ENCODE measurements around the gene SESN1.

Gene SESN1

DNA sequence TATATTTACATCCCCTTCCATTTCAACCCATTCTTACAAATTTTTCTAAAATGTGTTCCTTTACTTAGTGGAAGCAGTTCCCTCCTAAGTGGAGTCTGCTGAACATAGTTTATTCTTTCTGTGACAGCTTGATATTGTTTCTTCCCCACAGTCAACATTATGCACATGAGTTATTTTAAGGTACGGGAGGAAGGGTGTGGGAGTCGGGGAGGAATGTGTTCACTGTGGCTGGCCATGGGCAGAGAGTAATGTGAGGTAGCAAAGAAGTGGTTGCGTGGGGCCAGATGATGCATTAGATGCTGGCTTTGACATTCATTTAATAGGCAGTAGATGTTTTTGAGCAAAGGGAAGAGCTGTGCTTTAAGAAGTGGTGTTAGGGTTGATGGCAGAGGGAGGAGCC lies 148.0 kb downstream of the SESN1 start:
- TF ChIP-seq, protein P1, sequence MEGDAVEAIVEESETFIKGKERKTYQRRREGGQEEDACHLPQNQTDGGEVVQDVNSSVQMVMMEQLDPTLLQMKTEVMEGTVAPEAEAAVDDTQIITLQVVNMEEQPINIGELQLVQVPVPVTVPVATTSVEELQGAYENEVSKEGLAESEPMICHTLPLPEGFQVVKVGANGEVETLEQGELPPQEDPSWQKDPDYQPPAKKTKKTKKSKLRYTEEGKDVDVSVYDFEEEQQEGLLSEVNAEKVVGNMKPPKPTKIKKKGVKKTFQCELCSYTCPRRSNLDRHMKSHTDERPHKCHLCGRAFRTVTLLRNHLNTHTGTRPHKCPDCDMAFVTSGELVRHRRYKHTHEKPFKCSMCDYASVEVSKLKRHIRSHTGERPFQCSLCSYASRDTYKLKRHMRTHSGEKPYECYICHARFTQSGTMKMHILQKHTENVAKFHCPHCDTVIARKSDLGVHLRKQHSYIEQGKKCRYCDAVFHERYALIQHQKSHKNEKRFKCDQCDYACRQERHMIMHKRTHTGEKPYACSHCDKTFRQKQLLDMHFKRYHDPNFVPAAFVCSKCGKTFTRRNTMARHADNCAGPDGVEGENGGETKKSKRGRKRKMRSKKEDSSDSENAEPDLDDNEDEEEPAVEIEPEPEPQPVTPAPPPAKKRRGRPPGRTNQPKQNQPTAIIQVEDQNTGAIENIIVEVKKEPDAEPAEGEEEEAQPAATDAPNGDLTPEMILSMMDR (IDR thresholded peaks at IDR 0.05; ENCODE audit: poor library complexity, severe bottlenecking), result no peak
- ATAC-seq (ENCODE audit: low read depth) (no peak), DNase-seq (ENCODE audit: low spot score) (no peak)
- Histone ChIP-seq H3K9me3 (ENCODE audit: severe bottlenecking) (no peaks in the 10 kb centered on the region), H3K4me3 (ENCODE audit: severe bottlenecking) (no peak overlapping the region), H3K27ac (ENCODE audit: poor library complexity, severe bottlenecking) (peak overlapping the region; percentile 83), H3K36me3 (ENCODE audit: low read depth) (no peaks in the 10 kb centered on the region), H3K4me1 (ENCODE audit: insufficient read depth, poor library complexity, severe bottlenecking) (peaks cover 42% of the 10 kb centered on the region), H3K27me3 (ENCODE audit: insufficient read depth, poor library complexity, severe bottlenecking) (no peaks in the 10 kb centered on the region)

DNA sequence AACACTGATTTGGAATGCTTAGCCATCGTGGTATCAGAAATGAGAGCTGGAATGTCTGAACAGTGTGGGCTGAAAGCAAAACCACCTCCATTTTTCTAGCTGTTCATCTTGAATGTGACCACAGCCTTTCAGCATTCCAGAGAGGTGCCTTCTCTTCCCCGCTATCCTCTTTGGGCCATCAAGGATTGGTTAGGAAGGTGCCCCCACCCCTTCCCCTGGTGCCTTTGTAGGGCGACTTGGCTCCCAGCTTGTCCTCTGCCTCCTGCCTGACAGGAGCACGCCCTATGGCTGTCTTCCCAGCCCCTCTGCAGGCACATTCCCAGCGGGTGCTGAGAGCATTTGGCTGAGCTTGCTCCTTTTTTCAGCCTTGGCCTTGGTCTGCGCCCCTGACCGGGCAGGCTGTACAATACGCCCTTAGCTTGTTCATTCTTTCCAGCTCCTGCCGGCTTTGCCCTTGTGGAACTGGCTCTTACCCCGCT lies 148.9 kb downstream of the SESN1 start:
- no peak for ATAC-seq (ENCODE audit: low read depth)
- Histone ChIP-seq H3K9me3 (ENCODE audit: severe bottlenecking) (no peaks in the 10 kb centered on the region), H3K27me3 (ENCODE audit: insufficient read depth, poor library complexity, severe bottlenecking) (no peaks in the 10 kb centered on the region), H3K36me3 (ENCODE audit: low read depth) (no peaks in the 10 kb centered on the region), H3K4me1 (ENCODE audit: insufficient read depth, poor library complexity, severe bottlenecking) (peaks cover 42% of the 10 kb centered on the region), H3K27ac (ENCODE audit: poor library complexity, severe bottlenecking) (no peak overlapping the region), H3K4me3 (ENCODE audit: severe bottlenecking) (no peak overlapping the region)
- DNase-seq (ENCODE audit: low spot score), result no peak
- TF ChIP-seq, protein P1 (IDR thresholded peaks at IDR 0.05; ENCODE audit: poor library complexity, severe bottlenecking), result no peak

DNA sequence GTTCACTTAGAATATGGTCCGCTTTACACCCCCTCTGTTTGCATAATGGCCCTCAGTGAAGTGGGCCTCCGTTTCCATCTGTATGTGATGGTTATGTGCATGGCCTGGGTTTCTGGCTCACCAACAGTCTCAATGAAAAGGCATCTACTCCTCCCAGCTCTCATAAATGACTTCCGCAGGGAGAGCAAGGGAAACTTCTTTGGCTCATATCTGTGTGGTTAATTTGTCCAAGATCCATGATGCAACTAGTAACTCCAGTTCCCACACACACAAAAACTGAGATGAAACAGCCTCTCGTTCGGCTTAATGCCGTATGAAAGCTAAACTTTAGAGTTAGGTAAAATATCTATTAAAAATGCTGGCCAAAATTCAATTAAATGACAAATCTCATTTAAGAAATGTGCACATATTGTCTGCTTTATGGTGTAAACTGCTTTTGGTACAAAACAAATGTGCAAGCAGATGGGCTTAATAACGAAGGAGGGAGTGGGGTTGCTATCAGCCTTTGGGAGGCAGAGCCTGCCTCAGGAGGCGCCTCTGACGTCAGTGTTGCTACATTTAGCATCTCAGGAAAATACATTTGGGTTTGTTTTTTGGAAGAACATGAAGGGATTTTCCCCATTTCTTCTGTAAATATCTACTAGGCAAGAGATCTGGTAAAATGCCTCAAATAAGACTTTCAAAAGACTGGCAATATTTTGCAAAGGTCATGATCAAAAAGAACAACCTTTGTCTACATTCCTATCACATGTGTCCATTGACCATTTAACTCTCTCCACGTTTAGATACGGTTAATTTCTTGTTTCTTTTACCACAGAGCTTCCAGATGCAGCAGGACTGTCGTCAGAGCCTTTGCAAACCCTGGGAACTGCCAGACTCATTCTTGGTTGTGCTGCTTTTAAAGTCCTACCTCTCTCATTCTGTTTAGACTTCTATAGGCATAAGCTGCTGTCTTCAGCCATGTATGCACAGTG lies 149.7 kb downstream of the SESN1 start:
- peaks cover 42% of the 10 kb centered on the region for H3K4me1 ChIP-seq (ENCODE audit: insufficient read depth, poor library complexity, severe bottlenecking)
- ATAC-seq (ENCODE audit: low read depth) (no peak), DNase-seq (ENCODE audit: low spot score) (no peak)
- no peak overlapping the region for H3K4me3 ChIP-seq (ENCODE audit: severe bottlenecking)
- no peaks in the 10 kb centered on the region for H3K9me3 ChIP-seq (ENCODE audit: severe bottlenecking)
- no peak overlapping the region for H3K27ac ChIP-seq (ENCODE audit: poor library complexity, severe bottlenecking)
- H3K36me3 ChIP-seq (ENCODE audit: low read depth), result no peaks in the 10 kb centered on the region
- no peaks in the 10 kb centered on the region for H3K27me3 ChIP-seq (ENCODE audit: insufficient read depth, poor library complexity, severe bottlenecking)
- TF ChIP-seq, protein P1 (IDR thresholded peaks at IDR 0.05; ENCODE audit: poor library complexity, severe bottlenecking), result no peak

DNA sequence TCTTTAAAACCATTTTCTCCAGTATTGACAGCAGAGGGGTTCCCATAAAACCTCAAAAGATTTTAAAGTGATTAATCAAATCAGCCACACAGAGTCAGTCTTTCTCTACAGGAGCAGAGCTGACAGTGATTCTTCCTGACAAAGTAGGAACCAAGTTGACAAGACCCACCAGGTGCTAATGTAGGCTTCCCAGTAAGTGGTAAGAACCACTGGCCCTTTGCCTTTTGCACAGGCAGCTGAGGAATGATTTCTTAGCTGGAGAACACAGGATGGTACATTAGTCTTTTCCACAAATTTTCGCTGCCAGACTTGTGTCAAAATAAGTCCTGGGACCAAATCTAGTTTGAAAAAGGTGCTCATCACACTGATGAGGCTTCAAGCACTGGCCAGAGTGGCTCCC lies 150.6 kb downstream of the SESN1 start:
- Histone ChIP-seq H3K4me3 (ENCODE audit: severe bottlenecking) (no peak overlapping the region), H3K9me3 (ENCODE audit: severe bottlenecking) (no peaks in the 10 kb centered on the region), H3K27me3 (ENCODE audit: insufficient read depth, poor library complexity, severe bottlenecking) (no peaks in the 10 kb centered on the region), H3K27ac (ENCODE audit: poor library complexity, severe bottlenecking) (no peak overlapping the region), H3K36me3 (ENCODE audit: low read depth) (no peaks in the 10 kb centered on the region), H3K4me1 (ENCODE audit: insufficient read depth, poor library complexity, severe bottlenecking) (peaks cover 40% of the 10 kb centered on the region)
- DNase-seq (ENCODE audit: low spot score) (no peak), ATAC-seq (ENCODE audit: low read depth) (no peak)
- TF ChIP-seq, protein P1 (IDR thresholded peaks at IDR 0.05; ENCODE audit: poor library complexity, severe bottlenecking), result no peak

Measured in RWPE2 (cell line).